DMS 273 (cell line): ENCODE measurements around the gene ADORA1.

ENCODE experiments used
- DNase-seq: peaks from one replicate; lab custom pipeline; 2025; ENCODE audit not compliant: unreplicated experiment; lab: John Stamatoyannopoulos, UW

ADORA1 gene

GRCh38 chr1:203185585-203185984 lies 58.1 kb downstream of the ADORA1 start:
- no peak for DNase-seq

- DNase-seq, result no peak
Observed at GRCh38 chr1:203186091-203186445, 58.5 kb downstream of the ADORA1 start.

- no peak for DNase-seq
Observed at GRCh38 chr1:203186446-203187303, 59.1 kb downstream of the ADORA1 start, which contains the start of gene CHI3L1. TSS of gene CHI3L1 (minus strand) at chr1:203186704. CDS start at chr1:203186623, 81 bp downstream.

- DNase-seq, result no peak
Observed at GRCh38 chr1:203187304-203187685, 59.8 kb downstream of the ADORA1 start.

GRCh38 chr1:203187689-203188264 lies 60.3 kb downstream of the ADORA1 start:
- DNase-seq, result no peak

- no peak for DNase-seq
Observed at GRCh38 chr1:203188686-203189232, 61.2 kb downstream of the ADORA1 start.

DNA sequence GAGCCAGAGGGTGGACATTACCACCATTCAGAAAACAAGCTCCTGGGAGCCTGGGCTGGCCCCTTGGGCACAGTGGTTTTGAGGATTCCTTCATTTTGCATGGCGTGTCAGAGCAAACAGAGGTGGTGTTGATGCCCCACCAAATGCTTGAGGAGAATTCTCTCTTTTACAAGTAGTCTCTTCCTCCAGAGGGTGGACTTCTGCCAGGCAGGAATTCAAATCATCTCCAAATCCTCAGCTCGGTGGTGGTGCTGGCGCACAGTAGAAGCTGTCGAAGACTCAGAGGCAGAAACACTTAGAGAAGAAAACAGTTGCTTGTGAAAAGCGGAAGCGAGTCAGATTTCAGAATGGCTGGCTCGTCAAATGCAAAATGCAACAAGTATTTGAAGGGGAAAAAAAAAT lies 62.4 kb downstream of the ADORA1 start:
- DNase-seq, result no peak

DNA sequence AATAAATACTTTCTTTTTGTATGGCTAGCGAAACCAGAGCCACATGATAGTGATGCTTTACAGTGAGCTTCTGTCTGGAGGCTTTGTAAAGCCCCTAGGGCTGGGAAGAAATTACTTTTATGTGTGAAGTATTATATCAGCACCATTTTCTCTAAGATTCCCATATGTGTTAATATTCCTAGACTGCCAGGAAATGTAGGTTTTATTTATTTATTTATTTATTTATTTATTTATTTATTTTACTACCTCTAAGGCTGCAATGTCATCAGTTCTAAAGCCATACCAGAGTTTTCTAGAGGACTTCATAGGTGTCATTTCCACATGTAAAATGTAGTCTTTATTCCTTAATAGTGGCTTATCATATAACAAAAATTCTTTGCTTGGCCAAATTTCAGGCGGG lies 63.4 kb downstream of the ADORA1 start:
- no peak for DNase-seq

GRCh38 chr1:203196371-203196770 lies 68.8 kb downstream of the ADORA1 start:
- no peak for DNase-seq

DNA sequence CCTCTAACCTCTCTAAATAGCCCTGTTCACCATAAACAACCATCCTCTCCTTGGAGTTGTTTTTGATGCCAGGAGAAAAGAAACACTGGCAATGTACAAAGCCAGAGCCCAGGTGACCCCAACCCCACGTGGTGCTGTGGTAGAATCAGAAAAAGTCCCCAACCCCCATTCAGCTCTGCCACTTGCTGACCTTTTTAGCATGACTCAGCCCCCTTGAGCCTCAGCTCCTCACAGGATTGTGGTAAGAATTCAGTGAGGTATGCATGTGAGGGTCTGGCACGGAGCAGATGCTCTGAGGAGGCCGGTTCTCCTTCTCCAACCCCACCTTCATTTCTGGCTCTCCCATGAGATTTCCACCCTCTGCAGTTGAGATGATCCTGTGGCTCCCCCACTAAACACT lies 70.1 kb downstream of the ADORA1 start:
- no peak for DNase-seq

GRCh38 chr1:203199002-203199401 lies 71.5 kb downstream of the ADORA1 start:
- no peak for DNase-seq

- DNase-seq, result no peak
Observed at GRCh38 chr1:203199481-203199815, 71.9 kb downstream of the ADORA1 start.

DNA sequence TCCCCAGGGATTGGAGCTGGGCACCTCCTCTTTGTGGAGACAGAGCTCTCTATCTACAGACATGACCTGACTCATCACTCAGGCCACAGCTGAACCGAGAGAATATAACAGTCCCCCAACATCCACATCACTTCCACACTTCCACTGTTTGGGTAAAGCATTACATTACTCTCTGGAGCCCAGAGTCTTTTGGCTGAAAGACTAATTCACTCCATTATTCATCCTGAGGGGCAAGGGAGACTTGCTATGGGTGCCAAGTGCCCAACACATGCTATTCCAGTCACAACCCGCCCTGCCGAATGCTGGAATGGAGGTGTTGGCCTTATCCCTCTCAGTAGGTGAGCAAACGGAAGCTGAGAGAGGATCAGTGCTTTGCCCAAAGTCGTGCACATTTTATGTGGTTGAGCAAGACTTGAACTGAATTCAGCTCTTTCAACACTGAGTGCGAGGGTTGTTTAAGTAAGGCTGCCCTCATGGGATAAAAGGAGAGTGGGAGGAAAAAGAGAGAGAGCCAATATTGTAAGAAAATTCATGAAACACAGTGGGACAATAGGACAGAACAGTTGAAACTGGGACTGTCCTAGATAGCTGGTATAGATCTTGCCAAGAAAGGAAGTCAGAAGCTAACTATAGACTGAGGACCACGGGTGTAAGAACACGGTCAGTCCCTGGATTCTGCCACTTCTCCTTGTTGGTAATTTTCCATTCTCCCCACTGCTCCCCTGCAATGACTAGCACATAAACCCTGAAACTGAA lies 72.5 kb downstream of the ADORA1 start:
- DNase-seq, result no peak

DNA sequence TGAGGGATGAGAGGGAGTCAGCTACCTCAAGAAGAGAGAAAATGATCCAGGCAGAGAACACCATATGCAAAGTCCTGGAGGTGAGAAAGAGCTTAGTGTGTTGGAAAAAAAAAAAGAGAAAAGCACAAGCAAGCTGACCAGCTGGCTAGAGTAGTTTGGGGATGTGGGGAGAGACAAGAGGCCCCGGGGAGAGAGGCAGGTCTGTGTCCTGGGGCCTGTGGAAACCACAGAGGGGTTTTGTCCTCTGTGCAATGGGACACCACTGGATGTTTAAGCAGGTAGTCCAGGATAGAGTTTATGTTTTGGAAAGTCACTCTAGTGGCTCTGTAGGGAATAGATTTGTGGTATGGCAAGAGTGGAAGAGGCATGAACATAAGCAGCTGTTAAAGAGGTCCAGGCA lies 73.4 kb downstream of the ADORA1 start:
- no peak for DNase-seq

GRCh38 chr1:203201516-203202205 lies 74.1 kb downstream of the ADORA1 start:
- DNase-seq, result no peak

GRCh38 chr1:203202431-203203245 lies 75.1 kb downstream of the ADORA1 start:
- DNase-seq, result no peak

DNA sequence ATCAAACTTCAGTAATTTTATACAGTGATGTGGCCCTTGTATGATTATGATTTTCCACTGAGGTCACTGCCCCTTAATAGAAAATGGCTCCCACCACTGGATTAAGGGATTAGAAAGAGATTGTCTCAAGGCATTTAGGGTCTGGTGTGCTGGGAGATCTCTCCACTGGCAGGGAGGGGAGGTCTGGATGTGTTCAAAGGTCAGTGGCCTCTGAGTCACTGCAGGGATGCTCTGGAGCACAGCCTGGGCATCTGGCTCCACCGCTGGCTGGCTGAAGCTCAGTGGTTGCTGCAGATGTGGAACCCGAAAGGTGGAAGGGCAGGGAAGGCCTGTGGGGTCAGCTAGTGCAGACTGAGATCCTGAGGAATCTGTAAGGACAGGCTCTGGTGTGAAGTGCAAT lies 77.2 kb downstream of the ADORA1 start:
- no peak for DNase-seq

GRCh38 chr1:203206129-203206687 lies 78.7 kb downstream of the ADORA1 start:
- no peak for DNase-seq

DNA sequence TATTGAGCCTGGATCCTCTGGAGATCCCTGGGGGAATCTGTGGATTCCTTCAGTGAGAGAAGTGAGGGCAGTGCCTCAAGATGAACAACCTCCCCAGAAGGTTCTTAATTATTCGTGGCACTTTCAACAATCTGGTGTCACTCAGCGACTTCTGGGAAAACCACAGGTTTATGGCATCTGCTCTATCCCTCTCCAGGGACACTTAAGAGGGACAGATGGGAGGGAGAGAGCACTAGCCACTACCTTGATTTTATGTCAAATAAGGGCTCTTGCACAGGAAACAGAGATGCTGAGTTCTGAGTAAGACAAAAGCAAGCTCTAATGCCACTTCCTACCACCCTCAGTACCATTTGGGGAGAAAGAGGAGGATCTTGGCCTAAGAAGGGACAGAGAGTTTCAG lies 80.2 kb downstream of the ADORA1 start:
- peak; percentile 58 for DNase-seq

DNA sequence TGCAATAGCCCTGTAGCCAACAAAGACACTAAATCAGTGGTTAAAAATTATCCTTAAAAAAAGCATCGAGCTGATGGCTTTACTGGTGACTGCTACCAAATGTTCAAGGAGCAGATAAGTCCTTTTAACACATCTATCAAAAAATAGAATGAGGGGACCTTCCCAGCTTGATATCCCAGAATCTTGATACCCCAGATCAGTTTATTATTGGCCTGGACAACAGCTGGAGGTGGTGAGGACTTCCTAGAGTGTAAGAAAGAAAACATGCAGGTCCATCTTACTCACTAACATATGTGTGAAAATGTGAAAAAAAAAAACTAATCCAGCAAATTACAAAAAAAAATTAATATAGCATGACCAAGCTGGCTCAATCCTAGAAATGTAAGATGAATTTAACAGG lies 80.7 kb downstream of the ADORA1 start:
- no peak for DNase-seq
